Activated CD8-positive, alpha-beta T cell treated with anti-CD3 and anti-CD28 coated beads for 36 hours (primary cell): Measurements from ENCODE around the gene SQOR. TPM values are rescaled to one million over a fixed set of nuclear protein-coding genes. Genes with fewer than 3 reads are reported as not detected.

Source experiments
- ATAC-seq: fragments of 200-7000 bp; cut with Tn5 transposase; one replicate; pipeline ENCODE4 v1.10.0; 2021; ENCODE audit warnings: mild to moderate bottlenecking, moderate library complexity
- CTCF ChIA-PET: fragments of 350-600 bp; sonication (Branson Sonifier 250); formaldehyde crosslinking; loops from one replicate; lab custom pipeline; 2021; ENCODE audit warnings: antibody characterized with exemption; lab: Charles Lee
- POLR2A ChIA-PET: fragments of 350-600 bp; sonication (Branson Sonifier 250); formaldehyde crosslinking; loops from one replicate; lab custom pipeline; 2021; ENCODE audit warnings: antibody characterized with exemption; lab: Charles Lee
- DNase-seq: peaks from one replicate; pipeline ENCODE4 v3.0.0-alpha.2; 2020
- H3K27ac Mint-ChIP-seq: one replicate; pipeline ENCODE4 v1.8.0; 2021; ENCODE audit warnings: mild to moderate bottlenecking, mixed read lengths
- H3K27me3 Mint-ChIP-seq: one replicate; pipeline ENCODE4 v1.8.0; 2021; ENCODE audit warnings: mixed read lengths
- H3K36me3 Mint-ChIP-seq: one replicate; pipeline ENCODE4 v1.8.0; 2021; ENCODE audit warnings: low read depth, mixed read lengths
- H3K4me1 Mint-ChIP-seq: one replicate; pipeline ENCODE4 v1.8.0; 2021; ENCODE audit warnings: low read depth, mixed read lengths
- H3K4me3 Mint-ChIP-seq: one replicate; pipeline ENCODE4 v1.8.0; 2021; ENCODE audit warnings: mild to moderate bottlenecking, moderate library complexity, mixed read lengths
- H3K9me3 Mint-ChIP-seq: one replicate; pipeline ENCODE4 v1.8.0; 2021; ENCODE audit warnings: mixed read lengths
- intact Hi-C: fragments of 100-400 bp; cut with micrococcal nuclease; formaldehyde crosslinking; loops from one replicate; pipeline ENCODE4 v1.10.0; 2022
- total RNA-seq, 2 experiments: library from RNA; stranded (reverse); gene quantifications; one replicate each; pipeline ENCODE4 v1.2.3, GENCODE V29; 2021
- TF ChIP-seq, protein P1 (sequence below): fragments of 200-600 bp; IDR thresholded peaks from one replicate; pipeline ENCODE4 v1.8.0; 2022; ENCODE audit warnings: antibody characterized with exemption, mild to moderate bottlenecking

The SQOR gene
- total RNA-seq, 2 experiments from 2014 or later = 84.3 to 87.3 TPM

DNA sequence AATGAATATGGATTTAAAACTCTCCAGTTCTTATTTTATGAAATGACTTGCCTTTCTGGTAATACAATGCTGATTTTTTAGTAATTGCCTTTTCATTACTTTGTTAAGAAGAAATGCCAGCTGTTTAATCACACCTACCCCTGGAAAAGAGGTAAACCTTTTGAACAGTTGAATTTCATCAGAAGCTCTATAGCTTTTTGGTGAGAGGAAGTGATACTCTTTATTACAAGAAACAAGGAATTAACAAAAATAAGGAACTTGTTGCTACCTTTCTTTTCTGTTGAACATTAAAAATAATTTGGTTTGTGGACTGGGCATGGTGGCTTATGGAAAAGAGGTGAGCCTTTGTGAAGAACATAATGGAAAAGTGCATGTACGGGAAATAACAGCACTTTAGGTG is 28.0 kb upstream of the SQOR start:
- TF ChIP-seq, protein P1, sequence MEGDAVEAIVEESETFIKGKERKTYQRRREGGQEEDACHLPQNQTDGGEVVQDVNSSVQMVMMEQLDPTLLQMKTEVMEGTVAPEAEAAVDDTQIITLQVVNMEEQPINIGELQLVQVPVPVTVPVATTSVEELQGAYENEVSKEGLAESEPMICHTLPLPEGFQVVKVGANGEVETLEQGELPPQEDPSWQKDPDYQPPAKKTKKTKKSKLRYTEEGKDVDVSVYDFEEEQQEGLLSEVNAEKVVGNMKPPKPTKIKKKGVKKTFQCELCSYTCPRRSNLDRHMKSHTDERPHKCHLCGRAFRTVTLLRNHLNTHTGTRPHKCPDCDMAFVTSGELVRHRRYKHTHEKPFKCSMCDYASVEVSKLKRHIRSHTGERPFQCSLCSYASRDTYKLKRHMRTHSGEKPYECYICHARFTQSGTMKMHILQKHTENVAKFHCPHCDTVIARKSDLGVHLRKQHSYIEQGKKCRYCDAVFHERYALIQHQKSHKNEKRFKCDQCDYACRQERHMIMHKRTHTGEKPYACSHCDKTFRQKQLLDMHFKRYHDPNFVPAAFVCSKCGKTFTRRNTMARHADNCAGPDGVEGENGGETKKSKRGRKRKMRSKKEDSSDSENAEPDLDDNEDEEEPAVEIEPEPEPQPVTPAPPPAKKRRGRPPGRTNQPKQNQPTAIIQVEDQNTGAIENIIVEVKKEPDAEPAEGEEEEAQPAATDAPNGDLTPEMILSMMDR = no peak
- ChIA-PET POLR2A (interaction anchor here (2.5 kb wide), 1 partner anchor 20 kb away, joined by 8 read pairs; the partner anchor contains the start of gene BLOC1S6), CTCF (interaction anchor here (1.8 kb wide), 1 partner anchor 10 kb away, joined by 5 read pairs; no protein-coding TSS in a partner anchor)
- Mint-ChIP-seq H3K4me1 (peaks cover 6% of the 10 kb centered on the region), H3K4me3 (no peak overlapping the region), H3K27me3 (no peaks in the 10 kb centered on the region), H3K36me3 (peaks cover 8% of the 10 kb centered on the region), H3K27ac (no peak overlapping the region), H3K9me3 (no peaks in the 10 kb centered on the region)
- no peak for ATAC-seq
- DNase-seq = no peak
- intact Hi-C loops = no loop called here

DNA sequence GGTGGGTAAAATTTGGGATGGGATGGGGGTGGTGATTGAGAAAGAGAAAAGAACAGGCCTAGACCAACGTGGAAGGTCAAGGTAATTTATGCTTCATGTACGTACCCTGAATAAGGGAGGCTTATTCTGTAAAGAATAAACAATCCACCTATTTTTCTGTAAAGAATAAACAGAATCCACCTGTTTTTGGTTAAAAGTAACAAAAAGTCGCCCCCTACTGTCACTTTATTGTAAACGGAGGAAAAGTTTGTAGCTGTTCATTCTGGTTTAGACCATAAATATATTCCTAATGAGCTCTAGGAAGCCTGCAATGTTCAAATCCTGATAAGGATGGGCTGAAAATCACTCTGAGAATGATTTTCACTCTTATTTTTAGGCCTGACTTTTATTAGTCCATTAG is 23.5 kb upstream of the SQOR start:
- intact Hi-C loops = loop anchor here (5.0 kb wide), 1 partner anchor 89 kb away; the partner anchor contains the start of gene SLC30A4

DNA sequence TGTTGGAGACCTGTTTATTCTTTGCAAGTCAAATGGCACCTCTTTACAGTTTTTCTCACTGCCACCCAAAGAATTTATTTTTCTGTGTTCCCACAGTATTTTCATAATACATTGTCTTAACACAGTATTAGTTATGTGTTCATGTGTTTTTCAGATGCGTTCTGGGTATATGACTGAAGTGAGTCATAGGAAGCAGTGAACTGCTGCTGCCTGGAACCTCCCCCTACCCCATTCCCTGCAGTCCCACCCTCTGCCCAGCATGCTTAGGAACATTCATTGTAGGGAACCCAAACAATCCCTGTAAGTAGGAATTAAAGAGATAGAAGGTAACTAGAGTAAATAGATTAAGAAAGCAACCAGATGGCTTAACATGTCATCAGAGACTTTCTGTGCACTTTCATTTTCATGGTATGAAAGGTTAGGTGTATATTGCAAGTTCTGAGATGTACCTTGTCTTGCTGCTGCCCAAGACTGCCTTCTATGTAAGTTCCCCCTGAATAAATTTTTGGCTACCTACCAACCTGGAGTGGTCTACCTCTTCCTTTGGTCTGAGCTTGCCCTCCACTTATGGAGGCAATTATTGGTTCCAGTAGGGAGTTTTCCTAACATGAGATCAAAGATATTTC is 21.9 kb upstream of the SQOR start:
- no peak for DNase-seq
- intact Hi-C loops = loop anchor here (5.0 kb wide), 1 partner anchor 91 kb away; the partner anchor contains the start of gene SLC30A4
- Mint-ChIP-seq H3K27me3 (no peaks in the 10 kb centered on the region), H3K4me1 (no peaks in the 10 kb centered on the region), H3K36me3 (peaks cover 1% of the 10 kb centered on the region), H3K27ac (no peak overlapping the region), H3K9me3 (no peaks in the 10 kb centered on the region), H3K4me3 (no peak overlapping the region)
- CTCF ChIA-PET = interaction anchor here (0.9 to 4.9 kb wide), 18 partner anchors 10 to 230 kb away, joined by 3 to 92 read pairs (median 6); partner anchors contain the start of gene BLOC1S6
- TF ChIP-seq, protein P1 = no peak
- POLR2A ChIA-PET = interaction anchor here (1.4 kb wide), 1 partner anchor 25 kb away, joined by 5 read pairs; the partner anchor contains the start of gene BLOC1S6
- ATAC-seq = peak; percentile 28

More for the DNA sequence above, 23.5 kb upstream of the SQOR start:
- Mint-ChIP-seq H3K27ac (no peak overlapping the region), H3K36me3 (peaks cover 3% of the 10 kb centered on the region), H3K4me1 (no peaks in the 10 kb centered on the region), H3K4me3 (no peak overlapping the region), H3K27me3 (no peaks in the 10 kb centered on the region), H3K9me3 (no peaks in the 10 kb centered on the region)
- POLR2A ChIA-PET = no interaction called here
- no peak for ATAC-seq
- TF ChIP-seq, protein P1 = peak; percentile 65
- CTCF ChIA-PET = interaction anchor here (0.7 to 4.9 kb wide), 16 partner anchors 9 to 182 kb away, joined by 3 to 92 read pairs (median 4); partner anchors contain the start of gene BLOC1S6
- DNase-seq = no peak

DNA sequence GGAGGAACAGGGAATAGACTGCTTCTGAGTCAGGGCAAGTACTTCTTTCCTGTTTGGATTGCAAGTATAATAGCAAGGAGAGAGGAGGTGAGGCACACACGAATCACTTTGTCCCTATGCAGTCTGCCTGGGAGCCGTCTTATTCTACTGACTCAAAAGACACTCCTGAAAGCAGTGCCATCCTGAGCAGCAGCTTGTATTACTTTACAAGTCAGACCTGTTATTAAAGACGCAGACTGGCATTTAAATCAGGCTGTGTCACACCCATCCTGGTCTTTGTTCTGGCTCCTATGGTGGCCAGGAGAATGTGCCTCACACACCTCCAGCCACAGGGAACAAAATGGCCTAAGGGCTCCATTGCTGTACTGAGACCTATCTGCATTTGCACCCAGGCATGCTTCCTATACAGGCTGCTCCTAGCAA is 17.9 kb upstream of the SQOR start:
- no peaks in the 10 kb centered on the region for H3K4me1 Mint-ChIP-seq
- H3K36me3 Mint-ChIP-seq = no peaks in the 10 kb centered on the region
- H3K9me3 Mint-ChIP-seq = no peaks in the 10 kb centered on the region
- ATAC-seq (no peak), DNase-seq (no peak)
- ChIA-PET POLR2A (interaction anchor here (1.1 kb wide), 2 partner anchors 30 to 31 kb away, joined by 3 read pairs; partner anchors contain the start of gene BLOC1S6), CTCF (interaction anchor here (0.7 to 3.9 kb wide), 5 partner anchors 10 to 186 kb away, joined by 3 to 22 read pairs (median 6); no protein-coding TSS in a partner anchor)
- no peaks in the 10 kb centered on the region for H3K27me3 Mint-ChIP-seq
- no peak overlapping the region for H3K27ac Mint-ChIP-seq
- intact Hi-C loops = no loop called here
- no peak overlapping the region for H3K4me3 Mint-ChIP-seq
- TF ChIP-seq, protein P1 = no peak

DNA sequence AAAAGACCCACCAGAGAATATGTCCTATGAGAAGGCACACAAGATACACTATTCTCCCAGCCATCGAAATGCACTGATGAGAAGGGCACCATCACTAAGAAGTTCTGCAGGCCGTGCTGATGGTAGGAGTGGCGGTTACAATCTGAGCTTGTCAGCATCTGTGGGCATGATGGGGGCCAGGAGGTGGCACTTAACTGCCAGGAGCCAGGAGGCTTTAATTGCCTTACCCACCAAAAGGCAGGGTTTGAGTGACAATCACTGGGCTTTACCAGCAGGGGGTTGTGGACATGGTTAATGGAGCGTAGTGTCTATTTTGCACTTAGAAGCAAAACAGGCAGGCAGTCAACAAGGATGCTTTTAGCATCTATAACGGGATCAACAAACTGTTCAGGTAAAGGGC is 16.0 kb upstream of the SQOR start:
- Mint-ChIP-seq H3K27ac (no peak overlapping the region), H3K4me1 (no peaks in the 10 kb centered on the region), H3K36me3 (peaks cover 4% of the 10 kb centered on the region), H3K4me3 (no peak overlapping the region), H3K9me3 (peaks cover 6% of the 10 kb centered on the region), H3K27me3 (no peaks in the 10 kb centered on the region)
- CTCF ChIA-PET = no interaction called here
- POLR2A ChIA-PET = no interaction called here
- ATAC-seq (peak; percentile 60), DNase-seq (peak; percentile 47)
- intact Hi-C loops = no loop called here
- TF ChIP-seq, protein P1 = no peak
